Gastroesophageal sphincter (tissue), 4 donors: ENCODE results near the gene SPINT2. TPM values are rescaled to one million over a fixed set of nuclear protein-coding genes. Genes with fewer than 3 reads are reported as not detected.

Experiments used
- ATAC-seq: fragments of 150-250 bp; one replicate; pipeline ENCODE4 v1.9.1; 2016; ENCODE audit warnings: mild to moderate bottlenecking, moderate library complexity
- H3K27ac ChIP-seq, 4 donors: fragments of 200-600 bp; sonication (generic) in 3 of 4; 1 replicate in 3 of 4; 2 replicates in 1 of 4; pipeline ENCODE4 v1.5.1; 2016 to 2019
- H3K27me3 ChIP-seq: fragments of 200-600 bp; sonication (generic); one replicate; pipeline ENCODE4 v1.5.1; 2019
- H3K36me3 ChIP-seq, 2 donors: fragments of 200-600 bp; sonication (generic); one replicate each; pipeline ENCODE4 v1.5.1; 2019; ENCODE audit warnings: control low read depth in 1 of 2
- H3K4me1 ChIP-seq, 3 donors: fragments of 200-600 bp; sonication (generic); 1 replicate in 2 of 3; 2 replicates in 1 of 3; pipeline ENCODE4 v1.5.1; 2016 to 2019; ENCODE audit warnings: control low read depth in 2 of 3
- H3K4me3 ChIP-seq, 2 donors: fragments of 200-600 bp; sonication (generic); one replicate each; pipeline ENCODE4 v1.5.1; 2019; ENCODE audit warnings: mild to moderate bottlenecking in 1 of 2, moderate library complexity in 1 of 2
- H3K9me3 ChIP-seq, 3 donors: fragments of 200-600 bp; sonication (generic); one replicate each; pipeline ENCODE4 v1.5.1; 2017 to 2019; ENCODE audit warnings: control low read depth in 2 of 3
- CTCF ChIP-seq, 4 experiments: fragments of 200-600 bp in 2 of 4; fragments of 450-650 bp in 2 of 4; sonication (generic) in 1 of 4; IDR thresholded peaks; one replicate each; pipeline ENCODE4 v1.5.1; 2017 to 2019; ENCODE audit warnings: antibody characterized with exemption in 4 of 4, mild to moderate bottlenecking in 2 of 4, moderate library complexity in 2 of 4
- EP300 ChIP-seq: sonication (generic); formaldehyde crosslinking; IDR thresholded peaks from one replicate; pipeline ENCODE4 v1.6.1; 2017; ENCODE audit warnings: antibody characterized with exemption, mild to moderate bottlenecking
- POLR2A ChIP-seq, 2 donors: fragments of 450-650 bp; IDR thresholded peaks; one replicate each; pipeline ENCODE4 v1.6.1; 2017; ENCODE audit warnings: antibody characterized with exemption in 2 of 2, mild to moderate bottlenecking in 2 of 2, moderate library complexity in 1 of 2
- POLR2AphosphoS5 ChIP-seq: sonication (generic); formaldehyde crosslinking; IDR thresholded peaks from one replicate; pipeline ENCODE4 v1.6.1; 2017; ENCODE audit warnings: antibody characterized with exemption
- WGBS, 2 donors: methylation state at CpG; one replicate each; pipeline ENCODE4 v1.1.5; 2018; ENCODE audit warnings: low coverage in 1 of 2; 5-methylcytosine and 5-hydroxymethylcytosine counted together
- total RNA-seq, 4 donors: library from RNA; depleted of rRNA; stranded (reverse); fragments of >200 nt; gene quantifications; one replicate each; pipeline ENCODE4 v1.1.0, GENCODE V29; 2016

SPINT2 gene
- total RNA-seq, 4 donors from 2014 or later, result 2.1 to 51.7 (median 10.9) TPM

GRCh38 chr19:38262585-38263268 is 1.6 kb upstream of the SPINT2 start:
- Histone ChIP-seq H3K4me1 (peaks cover 0 to 16% (median 11%) of the 10 kb centered on the region in 3 donors), H3K36me3 (no peaks in the 10 kb centered on the region), H3K27ac (no peak overlapping the region), H3K9me3 (no peaks in the 10 kb centered on the region), H3K27me3 (peaks cover 30% of the 10 kb centered on the region), H3K4me3 (no peak overlapping the region)
- no peak for ATAC-seq
- WGBS, 2 donors, result 92 to 97% methylated on average over 5 to 6 of the region's 7 CpGs
- TF ChIP-seq POLR2AphosphoS5, result no peak
- no peak for TF ChIP-seq POLR2A (IDR thresholded peaks at IDR 0.05)
- TF ChIP-seq CTCF (IDR thresholded peaks at IDR 0.05), result no peak
- no peak for TF ChIP-seq EP300

GRCh38 chr19:38263689-38264485 is 486 bp upstream of the SPINT2 start:
- Histone ChIP-seq H3K27me3 (peaks cover 30% of the 10 kb centered on the region), H3K36me3 (no peaks in the 10 kb centered on the region), H3K27ac (peak overlapping the region in 3 of 4 donors; percentile 12 to 43 (median 25)), H3K4me3 (peak overlapping the region; percentile 34 to 57), H3K9me3 (no peaks in the 10 kb centered on the region), H3K4me1 (peaks cover 0 to 16% (median 11%) of the 10 kb centered on the region in 3 donors)
- 35 to 83% methylated on average over 3 to 6 of the region's 34 CpGs for WGBS, 2 donors
- no peak for TF ChIP-seq CTCF (IDR thresholded peaks at IDR 0.05)
- TF ChIP-seq POLR2AphosphoS5, result no peak
- no peak for TF ChIP-seq POLR2A (IDR thresholded peaks at IDR 0.05)
- TF ChIP-seq EP300, result no peak
- peak; percentile 42 for ATAC-seq

- Histone ChIP-seq H3K4me3 (peak overlapping the region in 1 of 2 donors; percentile 57), H3K36me3 (no peaks in the 10 kb centered on the region), H3K27me3 (peaks cover 30% of the 10 kb centered on the region), H3K27ac (peak overlapping the region in 2 of 4 donors; percentile 12 to 43), H3K9me3 (no peaks in the 10 kb centered on the region), H3K4me1 (peaks cover 0 to 16% (median 11%) of the 10 kb centered on the region in 3 donors)
- TF ChIP-seq CTCF (IDR thresholded peaks at IDR 0.05) (no peak), POLR2A (IDR thresholded peaks at IDR 0.05) (no peak), POLR2AphosphoS5 (no peak), EP300 (no peak)
- WGBS, 2 donors, result 66 to 80% methylated on average over 5 to 10 of the region's 14 CpGs
- no peak for ATAC-seq
Observed at GRCh38 chr19:38265213-38265861, 964 bp downstream of the SPINT2 start.

GRCh38 chr19:38265921-38266429 is 1.6 kb downstream of the SPINT2 start:
- no peak for ATAC-seq

More at GRCh38 chr19:38265921-38266429, 1.6 kb downstream of the SPINT2 start:
- Histone ChIP-seq H3K27me3 (peaks cover 30% of the 10 kb centered on the region), H3K36me3 (no peaks in the 10 kb centered on the region), H3K9me3 (no peaks in the 10 kb centered on the region), H3K4me3 (no peak overlapping the region), H3K4me1 (peaks cover 0 to 16% (median 11%) of the 10 kb centered on the region in 3 donors), H3K27ac (no peak overlapping the region)
- TF ChIP-seq POLR2AphosphoS5 (no peak), EP300 (no peak), CTCF (IDR thresholded peaks at IDR 0.05) (no peak), POLR2A (IDR thresholded peaks at IDR 0.05) (no peak)
- WGBS, 2 donors, result 81 to 94% methylated on average over 8 to 12 of the region's 12 CpGs
